Astrocyte (in vitro differentiated cells and primary cell): ENCODE data around the gene KDM4B. TPM values are rescaled to one million over a fixed set of nuclear protein-coding genes. Genes with fewer than 3 reads are reported as not detected.

ENCODE experiments used
- DNase-seq: peaks from one replicate; pipeline ENCODE4 v3.0.0-alpha.2; 2010; ENCODE audit warnings: low read depth
- FAIRE-seq: peaks from 2 replicates; lab custom pipeline; 2011; peaks lifted over from hg19 to GRCh38; lab: Jason Lieb, UNC
- H2AFZ ChIP-seq: 2 replicates; pipeline ENCODE4 v1.6.0; 2012; ENCODE audit warnings: low read depth, low read length, inconsistent platforms
- H3K27ac ChIP-seq: 2 replicates; pipeline ENCODE4 v1.5.1; 2011; ENCODE audit warnings: low read depth, low read length, inconsistent platforms
- H3K27me3 ChIP-seq: 2 replicates; pipeline ENCODE4 v1.6.0; 2011; ENCODE audit warnings: low read length, inconsistent platforms; ENCODE audit not compliant: insufficient read depth
- H3K36me3 ChIP-seq: 2 replicates; pipeline ENCODE4 v1.5.1; 2011; ENCODE audit warnings: low read length, inconsistent platforms; ENCODE audit not compliant: insufficient read depth
- H3K4me1 ChIP-seq: 2 replicates; pipeline ENCODE4 v1.5.1; 2011; ENCODE audit warnings: low read length, inconsistent platforms; ENCODE audit not compliant: insufficient read depth
- H3K4me2 ChIP-seq: 2 replicates; pipeline ENCODE4 v1.6.0; 2012; ENCODE audit warnings: low read length, inconsistent platforms
- H3K4me3 ChIP-seq: 2 replicates; pipeline ENCODE4 v1.5.1; 2011; ENCODE audit warnings: low read depth, mild to moderate bottlenecking, low read length, inconsistent platforms; ENCODE audit not compliant: insufficient read depth
- H3K79me2 ChIP-seq: 2 replicates; pipeline ENCODE4 v1.6.0; 2012; ENCODE audit warnings: mild to moderate bottlenecking, low read length, inconsistent platforms; ENCODE audit not compliant: insufficient read depth
- H3K9ac ChIP-seq: 2 replicates; pipeline ENCODE4 v1.6.0; 2012; ENCODE audit warnings: mild to moderate bottlenecking, low read length, inconsistent platforms
- H3K9me3 ChIP-seq: 2 replicates; pipeline ENCODE4 v1.5.1; 2012; ENCODE audit warnings: low read depth, mild to moderate bottlenecking, low read length, inconsistent platforms; ENCODE audit not compliant: insufficient read depth
- H4K20me1 ChIP-seq: 2 replicates; pipeline ENCODE4 v1.6.0; 2012; ENCODE audit warnings: low read length, inconsistent platforms; ENCODE audit not compliant: insufficient read depth
- H3K27ac Mint-ChIP-seq: one replicate; pipeline ENCODE4 v1.8.0; 2021; ENCODE audit warnings: mild to moderate bottlenecking, mixed read lengths; ENCODE audit not compliant: unreplicated experiment
- H3K27me3 Mint-ChIP-seq: one replicate; pipeline ENCODE4 v1.8.0; 2021; ENCODE audit warnings: low read depth, mixed read lengths; ENCODE audit not compliant: unreplicated experiment
- H3K36me3 Mint-ChIP-seq: one replicate; pipeline ENCODE4 v1.8.0; 2021; ENCODE audit warnings: low read depth, mixed read lengths; ENCODE audit not compliant: unreplicated experiment
- H3K4me1 Mint-ChIP-seq: one replicate; pipeline ENCODE4 v1.8.0; 2021; ENCODE audit warnings: low read depth, mixed read lengths; ENCODE audit not compliant: unreplicated experiment
- H3K4me3 Mint-ChIP-seq: one replicate; pipeline ENCODE4 v1.8.0; 2021; ENCODE audit warnings: mild to moderate bottlenecking, moderate library complexity, mixed read lengths; ENCODE audit not compliant: unreplicated experiment
- H3K9me3 Mint-ChIP-seq: one replicate; pipeline ENCODE4 v1.8.0; 2021; ENCODE audit warnings: mild to moderate bottlenecking, mixed read lengths; ENCODE audit not compliant: unreplicated experiment
- CTCF ChIP-seq: IDR thresholded peaks from 2 replicates; pipeline ENCODE4 v1.5.1; 2011; ENCODE audit warnings: low read depth, mild to moderate bottlenecking, inconsistent platforms, low read length, moderate library complexity; ENCODE audit not compliant: insufficient read depth
- EZH2 ChIP-seq: IDR thresholded peaks from 2 replicates; pipeline ENCODE4 v1.6.1; 2012; ENCODE audit warnings: mild to moderate bottlenecking, low read length, inconsistent platforms; ENCODE audit not compliant: insufficient read depth
- total RNA-seq: library from RNA; stranded (reverse); gene quantifications from 2 replicates; pipeline ENCODE4 v1.2.1, GENCODE V29; 2021

Gene KDM4B
- total RNA-seq, 1 donor from 2014 or later, result 55.2 TPM

GRCh38 chr19:5165697-5166019, 196.7 kb downstream of the KDM4B start:
- Histone ChIP-seq H4K20me1 (no peaks in the 10 kb centered on the region), H3K9ac (no peak overlapping the region), H3K4me3 (no peak overlapping the region), H3K4me2 (peak overlapping the region; percentile 49), H3K4me1 (peaks cover 6% of the 10 kb centered on the region), H3K27me3 (no peaks in the 10 kb centered on the region), H3K9me3 (no peaks in the 10 kb centered on the region), H3K79me2 (no peaks in the 10 kb centered on the region), H3K27ac (no peak overlapping the region), H2AFZ (no peak overlapping the region), H3K36me3 (no peaks in the 10 kb centered on the region)
- no peak for FAIRE-seq
- Mint-ChIP-seq H3K4me1 (peaks cover 7% of the 10 kb centered on the region), H3K9me3 (peaks cover 7% of the 10 kb centered on the region), H3K27me3 (peaks cover 6% of the 10 kb centered on the region), H3K27ac (no peak overlapping the region), H3K36me3 (peaks cover 4% of the 10 kb centered on the region), H3K4me3 (no peak overlapping the region)
- DNase-seq, result no peak
- TF ChIP-seq EZH2 (no peak), CTCF (no peak)

GRCh38 chr19:5166262-5166661, 197.3 kb downstream of the KDM4B start:
- TF ChIP-seq CTCF (no peak), EZH2 (no peak)
- Histone ChIP-seq H3K4me3 (no peak overlapping the region), H3K9ac (no peak overlapping the region), H2AFZ (no peak overlapping the region), H3K4me1 (peaks cover 6% of the 10 kb centered on the region), H3K4me2 (peak overlapping the region; percentile 49), H3K27me3 (no peaks in the 10 kb centered on the region), H4K20me1 (no peaks in the 10 kb centered on the region), H3K79me2 (no peaks in the 10 kb centered on the region), H3K9me3 (no peaks in the 10 kb centered on the region), H3K36me3 (no peaks in the 10 kb centered on the region), H3K27ac (no peak overlapping the region)
- Mint-ChIP-seq H3K36me3 (peaks cover 4% of the 10 kb centered on the region), H3K4me1 (peaks cover 7% of the 10 kb centered on the region), H3K4me3 (no peak overlapping the region), H3K27ac (no peak overlapping the region), H3K27me3 (peaks cover 6% of the 10 kb centered on the region), H3K9me3 (peaks cover 7% of the 10 kb centered on the region)
- FAIRE-seq, result no peak
- DNase-seq, result peak; percentile 67

GRCh38 chr19:5170329-5170745, 201.4 kb downstream of the KDM4B start:
- Mint-ChIP-seq H3K9me3 (peaks cover 7% of the 10 kb centered on the region), H3K4me1 (peaks cover 4% of the 10 kb centered on the region), H3K4me3 (no peak overlapping the region), H3K36me3 (no peaks in the 10 kb centered on the region), H3K27me3 (peaks cover 4% of the 10 kb centered on the region), H3K27ac (no peak overlapping the region)
- H4K20me1 ChIP-seq, result no peaks in the 10 kb centered on the region
- no peak overlapping the region for H3K4me2 ChIP-seq
- no peaks in the 10 kb centered on the region for H3K79me2 ChIP-seq
- no peak overlapping the region for H3K27ac ChIP-seq
- no peaks in the 10 kb centered on the region for H3K9me3 ChIP-seq
- peaks cover 14% of the 10 kb centered on the region for H3K4me1 ChIP-seq
- H3K4me3 ChIP-seq, result no peak overlapping the region
- no peaks in the 10 kb centered on the region for H3K36me3 ChIP-seq
- no peak overlapping the region for H2AFZ ChIP-seq
- H3K9ac ChIP-seq, result no peak overlapping the region
- FAIRE-seq (no peak), DNase-seq (no peak)
- TF ChIP-seq EZH2, result no peak
- peak; percentile 32 for TF ChIP-seq CTCF
- no peaks in the 10 kb centered on the region for H3K27me3 ChIP-seq
